IPS DF 19.7 (cell line): ENCODE results near the gene GPC1.

Experiments
- DNase-seq: peaks from one replicate; pipeline ENCODE4 v3.0.0-alpha.2; 2013; ENCODE audit warnings: low read depth, low spot score

GPC1 gene

GRCh38 chr2:240430595-240430994 is 4.9 kb upstream of the GPC1 start:
- DNase-seq, result no peak

DNA sequence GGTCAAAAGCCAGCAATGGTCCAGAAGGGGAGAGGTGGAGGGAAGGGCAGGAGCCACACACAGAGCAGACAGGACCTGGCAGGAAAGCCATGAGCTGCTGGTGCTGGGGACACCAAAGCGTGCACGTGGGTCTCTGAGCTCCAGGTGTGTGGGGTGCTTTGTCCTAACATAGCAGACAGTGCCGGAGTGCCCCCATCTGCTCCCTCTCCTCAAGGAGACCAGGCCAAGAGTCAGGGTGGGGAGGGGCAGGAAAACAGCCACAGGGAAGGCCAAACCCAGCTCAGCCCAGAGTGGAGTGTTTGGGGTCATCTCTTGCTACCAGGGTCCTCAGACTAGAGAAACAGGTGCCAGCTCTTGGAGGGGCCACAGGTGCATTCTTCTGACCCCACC is 4.2 kb upstream of the GPC1 start:
- no peak for DNase-seq

- DNase-seq, result no peak
Observed at GRCh38 chr2:240431661-240432424, 3.6 kb upstream of the GPC1 start.

DNA sequence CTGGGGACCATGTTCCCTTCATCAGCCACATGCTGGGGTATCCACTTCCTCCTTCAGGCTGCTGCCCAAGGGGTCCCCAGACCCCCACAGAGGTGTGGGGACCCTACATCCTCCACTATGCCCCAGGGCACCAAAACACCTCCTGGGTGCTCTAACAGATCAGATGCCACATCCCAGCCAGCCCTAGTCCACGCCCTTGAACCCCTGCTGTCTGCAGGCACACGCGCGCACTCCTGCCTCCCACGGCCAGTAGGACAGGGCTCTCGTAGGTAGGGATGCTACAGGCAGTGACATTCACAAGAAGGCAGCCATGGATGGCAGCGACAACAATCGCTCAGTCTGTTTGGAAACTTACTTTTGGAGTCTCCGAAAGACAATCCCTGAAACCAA is 3.0 kb upstream of the GPC1 start:
- no peak for DNase-seq

DNA sequence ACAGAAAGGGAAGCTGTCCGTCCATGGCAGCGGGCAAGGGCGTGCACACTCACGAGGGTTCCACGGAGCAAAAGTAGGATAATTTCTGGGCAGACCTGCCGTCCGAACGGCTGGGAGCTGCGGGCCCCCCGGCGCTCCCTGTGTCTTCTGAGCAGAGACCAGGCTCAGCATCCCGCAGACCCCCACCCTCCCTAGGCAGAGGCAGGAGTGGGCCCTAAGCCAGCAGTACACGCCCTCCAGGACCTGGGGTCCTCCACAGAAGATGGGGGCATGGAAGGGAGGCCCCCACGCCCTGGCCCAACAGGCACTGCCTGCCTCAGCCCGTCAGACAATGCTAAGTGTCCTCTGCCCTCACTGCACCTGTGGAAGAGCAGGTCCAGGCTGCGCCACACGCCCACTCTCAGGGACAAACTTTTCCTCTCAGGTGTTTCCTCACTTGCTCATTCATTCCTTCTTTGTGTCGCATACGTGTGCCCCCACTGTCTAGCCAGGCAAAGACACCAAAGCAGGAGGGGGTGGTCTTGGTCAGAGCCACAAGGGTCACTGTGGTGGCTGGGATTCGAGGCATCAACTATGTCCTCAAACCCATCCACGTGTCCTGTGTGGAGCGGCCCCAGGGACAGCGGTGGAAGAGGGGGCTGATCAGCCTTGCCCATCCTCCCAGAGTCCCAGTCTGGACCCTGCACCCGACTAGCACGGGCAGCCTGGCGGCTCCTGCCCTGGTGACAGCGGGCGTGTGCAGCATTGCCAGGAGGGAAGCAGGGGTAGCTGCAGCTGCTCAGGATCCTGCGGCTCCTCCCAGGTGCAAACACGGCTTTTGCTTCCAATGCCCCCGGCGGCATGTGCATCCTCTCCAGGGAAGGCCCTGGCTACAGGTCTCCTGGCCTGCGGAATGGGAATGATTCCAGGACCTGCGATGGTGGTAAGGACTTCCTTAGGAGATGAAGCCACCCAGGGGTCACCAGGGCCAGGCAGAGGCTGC is 2.4 kb upstream of the GPC1 start:
- DNase-seq, result no peak

- DNase-seq, result no peak
Observed at GRCh38 chr2:240433973-240434727, 1.3 kb upstream of the GPC1 start.

DNA sequence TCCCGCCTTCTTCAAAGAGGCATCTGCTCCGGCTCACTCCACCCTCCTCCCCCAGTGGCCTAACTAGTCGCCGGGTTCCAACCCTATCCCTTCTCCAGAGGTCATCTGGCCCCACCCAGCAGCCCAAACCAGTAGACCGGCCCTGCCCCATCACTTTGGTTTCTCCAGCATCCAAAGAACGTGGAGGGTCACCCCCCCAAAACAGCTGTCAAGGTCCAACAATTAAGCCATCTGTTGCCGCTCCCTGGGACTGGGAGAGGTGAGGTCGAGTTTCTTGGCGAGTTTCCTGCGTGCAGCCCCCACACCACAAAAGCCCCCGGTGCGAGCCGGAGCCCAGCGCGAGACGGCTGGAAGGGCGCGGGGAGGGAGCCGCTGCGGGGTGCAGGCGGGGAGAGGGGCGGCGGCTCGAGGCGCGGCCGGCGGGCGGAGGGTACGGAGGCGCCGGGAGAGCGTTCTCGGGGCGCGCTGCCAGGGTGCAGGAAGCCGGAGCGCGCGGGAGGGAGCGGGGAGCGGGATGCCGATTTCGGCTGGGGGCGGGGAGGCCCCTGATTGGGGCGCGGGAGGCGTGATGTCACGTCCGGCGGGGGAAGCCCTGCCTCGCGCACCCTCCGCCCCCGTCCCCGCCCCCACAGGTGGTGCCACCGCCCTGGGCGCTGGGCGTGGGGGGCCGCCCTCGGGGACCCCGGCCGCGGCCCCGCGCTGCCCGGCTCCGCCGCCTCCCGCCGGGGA is 571 bp upstream of the GPC1 start:
- DNase-seq, result no peak

DNA sequence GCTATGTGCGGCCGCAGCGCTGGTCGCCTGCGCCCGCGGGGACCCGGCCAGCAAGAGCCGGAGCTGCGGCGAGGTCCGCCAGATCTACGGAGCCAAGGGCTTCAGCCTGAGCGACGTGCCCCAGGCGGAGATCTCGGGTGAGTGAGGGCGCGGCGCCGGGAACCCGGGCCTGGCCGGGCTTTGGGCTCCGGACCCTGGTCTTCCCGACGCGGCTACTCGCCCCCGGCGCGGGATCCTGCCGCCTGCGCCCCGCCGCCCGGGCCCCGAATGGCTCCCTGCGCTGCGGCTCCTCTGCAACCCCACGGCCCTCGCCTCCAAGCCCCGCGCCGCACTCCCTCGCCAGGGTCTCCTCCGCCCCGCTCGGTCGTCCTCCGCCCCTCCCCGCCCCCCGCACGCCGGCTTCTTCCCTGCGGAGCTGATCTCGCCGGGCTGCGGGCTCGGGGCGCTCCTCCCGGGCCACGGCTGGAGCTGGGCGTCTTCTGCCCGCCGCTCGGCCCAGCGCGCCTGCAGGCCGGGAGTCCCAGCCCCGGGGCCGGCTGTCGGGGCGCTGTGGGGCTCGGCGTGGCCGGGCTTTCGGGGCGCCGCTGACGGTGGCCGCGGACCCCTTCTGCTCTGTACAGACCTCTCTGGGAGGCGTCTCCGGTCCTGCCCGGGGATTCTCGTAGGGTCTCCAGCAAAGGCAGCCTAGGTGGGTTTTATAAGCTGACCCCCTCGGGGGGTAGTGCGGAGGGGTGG is 652 bp downstream of the GPC1 start:
- no peak for DNase-seq

DNA sequence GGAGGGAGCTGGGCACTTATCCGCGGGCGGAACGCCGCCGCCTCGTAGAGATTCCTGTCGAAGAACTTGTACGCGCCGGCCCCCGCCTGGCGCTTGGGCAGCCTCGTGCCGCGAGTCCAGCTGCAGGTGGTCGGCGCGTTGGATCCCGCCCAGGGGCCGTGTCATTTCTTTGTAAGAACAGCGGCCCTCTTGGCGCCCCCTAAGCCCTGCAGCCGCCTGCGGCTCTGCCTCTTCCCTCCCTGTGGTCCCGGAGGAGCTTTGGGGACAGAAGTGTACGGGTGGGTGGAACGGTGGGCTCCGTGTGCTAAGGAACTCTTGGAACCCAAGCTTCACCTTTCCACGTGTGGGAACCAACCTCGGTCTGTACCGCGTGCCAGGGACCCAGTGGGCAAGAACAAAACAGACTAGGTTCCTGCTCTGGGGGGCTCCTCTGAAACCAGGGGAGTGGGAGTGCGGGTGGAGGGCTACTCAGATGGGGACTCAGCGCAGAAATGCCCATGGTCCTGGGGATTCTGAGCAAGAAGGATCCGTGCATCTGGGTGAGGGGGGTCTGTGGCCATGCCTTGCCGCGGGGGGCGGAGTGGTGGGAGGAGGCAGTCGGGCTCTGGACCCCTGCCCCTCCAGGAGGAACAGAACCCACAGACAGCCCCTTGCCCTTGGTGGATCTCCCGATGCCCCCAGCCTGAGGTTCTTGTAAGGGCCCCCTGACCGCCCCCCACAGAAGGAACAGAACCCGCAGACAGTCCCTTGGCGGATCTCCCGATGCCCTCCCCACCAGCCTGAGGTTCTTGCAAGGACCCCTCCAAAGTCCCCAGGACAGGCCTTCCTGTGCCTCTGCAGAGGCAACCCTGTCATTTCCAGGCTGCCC is 1.5 kb downstream of the GPC1 start:
- no peak for DNase-seq

DNA sequence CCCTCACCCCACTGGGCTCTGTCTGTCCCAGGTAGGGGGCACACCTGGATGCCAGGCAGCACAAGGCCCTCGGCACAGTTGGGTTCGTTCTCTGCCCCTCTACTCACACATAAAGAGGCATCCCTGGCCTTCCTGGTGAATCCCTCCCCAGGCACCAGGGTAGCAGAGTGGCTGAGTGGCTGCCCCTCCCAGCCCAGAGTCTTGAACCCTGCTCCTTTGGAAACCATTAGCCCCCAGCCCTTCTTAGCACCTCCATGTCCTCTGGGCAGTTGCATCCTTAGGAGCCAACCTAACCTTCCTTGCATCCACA is 2.0 kb downstream of the GPC1 start:
- no peak for DNase-seq

- no peak for DNase-seq
Observed at GRCh38 chr2:240437861-240438809, 2.7 kb downstream of the GPC1 start.

GRCh38 chr2:240438810-240439697 is 3.6 kb downstream of the GPC1 start:
- DNase-seq, result no peak

DNA sequence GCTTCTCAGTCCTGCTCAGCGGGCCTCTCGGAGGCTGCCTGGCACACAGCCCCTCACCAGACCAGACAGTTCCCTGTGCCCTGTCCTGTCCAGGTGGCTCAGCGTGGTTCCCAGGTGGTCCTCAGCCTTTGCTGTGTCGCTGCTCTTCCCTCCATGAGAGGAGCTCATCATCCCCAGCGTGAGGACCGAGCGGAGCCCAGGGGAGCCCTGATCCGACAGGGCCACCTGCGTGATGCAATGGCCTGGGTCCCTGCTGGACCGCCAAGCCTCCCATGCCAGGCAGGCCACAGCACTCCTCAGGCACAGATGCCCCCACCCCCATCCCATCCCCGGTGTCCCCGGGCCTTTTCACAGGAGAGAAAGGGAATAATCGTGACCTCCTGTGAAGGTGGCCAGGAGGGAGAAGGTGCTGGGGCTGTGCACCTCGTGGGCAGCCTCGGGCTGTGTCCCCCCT is 4.3 kb downstream of the GPC1 start:
- DNase-seq, result no peak

GRCh38 chr2:240440251-240440650 is 4.8 kb downstream of the GPC1 start:
- DNase-seq, result no peak

DNA sequence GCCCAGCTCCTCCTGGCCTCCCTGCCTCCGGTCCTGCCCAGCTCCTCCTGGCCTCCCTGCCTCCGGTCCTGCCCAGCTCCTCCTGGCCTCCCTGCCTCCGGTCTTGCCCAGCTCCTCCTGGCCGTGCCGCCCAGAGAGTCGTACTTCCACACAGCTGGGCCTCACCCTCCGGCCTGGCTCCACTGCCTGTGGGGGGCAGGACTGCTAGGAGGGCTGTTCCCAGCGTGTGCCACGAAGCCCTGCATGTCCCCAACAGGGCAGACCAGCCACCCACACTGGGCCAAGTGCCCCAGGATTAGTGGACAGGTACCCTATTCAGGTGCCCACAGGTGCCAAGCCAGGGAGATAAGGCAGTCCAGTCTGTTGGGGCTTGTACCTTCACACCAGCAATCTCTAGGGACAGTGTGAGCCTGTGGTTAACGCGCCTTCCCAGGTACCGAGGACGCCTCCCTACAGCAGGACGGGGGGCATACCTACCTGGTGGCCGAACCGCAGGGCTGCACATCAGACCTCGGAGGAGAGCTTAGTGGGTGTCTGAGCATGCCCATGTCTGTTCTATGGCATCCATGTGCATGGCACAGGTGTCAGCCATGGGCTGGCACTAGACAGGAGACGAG is 5.3 kb downstream of the GPC1 start:
- no peak for DNase-seq

- DNase-seq, result no peak
Observed at GRCh38 chr2:240441326-240441992, 6.0 kb downstream of the GPC1 start.

DNA sequence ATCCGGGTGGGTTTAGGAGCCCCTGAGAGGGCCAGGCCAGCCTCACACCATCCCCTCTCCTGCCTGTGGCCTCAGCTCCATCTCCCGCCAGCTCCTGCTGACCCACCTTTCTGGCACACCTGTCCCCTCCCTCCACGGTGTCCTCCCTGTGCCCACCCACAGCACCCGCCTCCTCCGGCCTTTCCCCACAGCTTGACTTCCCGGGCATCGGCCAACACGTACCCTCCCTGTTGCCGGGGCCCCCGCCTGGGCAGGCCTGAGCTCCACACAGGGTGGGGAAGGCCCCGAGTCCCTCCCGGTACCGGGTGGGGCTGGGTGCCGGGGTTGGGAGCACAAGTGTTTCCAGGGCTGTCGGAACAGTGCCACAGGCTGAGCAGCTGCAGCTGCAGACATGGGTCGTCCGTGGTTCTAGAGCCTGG is 6.5 kb downstream of the GPC1 start:
- DNase-seq, result no peak
